NCI-H146 (cell line): Measurements from ENCODE around the gene PLAAT3.
A peak's percentile ranks its signal among the peaks of the same experiment; 100 is the strongest.
"Not testable (repeated sequence)": the region's sequence is repeated elsewhere in the genome, so short reads cannot be mapped to it uniquely, and the experiment has no call there.

Experiments used
- DNase-seq: peaks from one replicate; lab custom pipeline; 2025; lab: John Stamatoyannopoulos, UW

Gene PLAAT3

GRCh38 chr11:63567044-63567840 is 47.0 kb downstream of the PLAAT3 start:
- no peak for DNase-seq

- no peak for DNase-seq
These were observed 49.4 kb downstream of the PLAAT3 start for GRCh38 chr11:63564784-63565350.

DNA sequence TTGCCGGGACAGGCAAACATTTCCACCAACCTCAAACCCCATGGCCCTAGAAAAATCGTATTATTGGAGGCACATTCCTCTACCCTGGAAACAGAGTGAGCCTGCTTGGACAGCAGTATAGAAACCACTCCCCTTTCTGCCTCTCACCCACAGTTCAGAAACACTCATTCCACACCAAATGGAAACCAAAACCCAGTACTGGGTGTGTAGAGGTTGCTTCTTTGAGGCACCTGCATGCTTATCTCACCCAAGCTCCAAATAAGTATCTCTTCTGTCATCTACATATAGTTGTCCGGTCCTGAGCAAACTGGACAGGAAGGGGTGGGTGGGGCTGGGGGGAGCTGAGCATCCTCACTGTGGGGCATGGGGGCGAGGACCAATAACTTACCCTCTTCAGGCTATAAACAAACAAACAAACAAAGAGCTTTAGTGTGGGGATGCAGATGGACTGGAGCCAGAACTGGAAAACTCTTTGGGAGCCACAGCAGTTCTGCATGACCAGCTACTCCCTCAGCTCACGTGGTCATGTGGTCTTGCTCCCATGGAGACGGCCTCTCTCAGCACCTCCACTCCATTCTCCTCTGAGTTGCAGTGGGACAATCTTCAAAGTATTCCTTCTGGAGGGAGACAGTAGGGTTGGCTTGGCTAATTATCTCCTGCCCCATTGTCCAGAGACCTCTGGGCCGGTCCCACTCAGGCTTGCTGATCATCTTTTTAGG is 50.0 kb downstream of the PLAAT3 start:
- DNase-seq, result no peak

DNA sequence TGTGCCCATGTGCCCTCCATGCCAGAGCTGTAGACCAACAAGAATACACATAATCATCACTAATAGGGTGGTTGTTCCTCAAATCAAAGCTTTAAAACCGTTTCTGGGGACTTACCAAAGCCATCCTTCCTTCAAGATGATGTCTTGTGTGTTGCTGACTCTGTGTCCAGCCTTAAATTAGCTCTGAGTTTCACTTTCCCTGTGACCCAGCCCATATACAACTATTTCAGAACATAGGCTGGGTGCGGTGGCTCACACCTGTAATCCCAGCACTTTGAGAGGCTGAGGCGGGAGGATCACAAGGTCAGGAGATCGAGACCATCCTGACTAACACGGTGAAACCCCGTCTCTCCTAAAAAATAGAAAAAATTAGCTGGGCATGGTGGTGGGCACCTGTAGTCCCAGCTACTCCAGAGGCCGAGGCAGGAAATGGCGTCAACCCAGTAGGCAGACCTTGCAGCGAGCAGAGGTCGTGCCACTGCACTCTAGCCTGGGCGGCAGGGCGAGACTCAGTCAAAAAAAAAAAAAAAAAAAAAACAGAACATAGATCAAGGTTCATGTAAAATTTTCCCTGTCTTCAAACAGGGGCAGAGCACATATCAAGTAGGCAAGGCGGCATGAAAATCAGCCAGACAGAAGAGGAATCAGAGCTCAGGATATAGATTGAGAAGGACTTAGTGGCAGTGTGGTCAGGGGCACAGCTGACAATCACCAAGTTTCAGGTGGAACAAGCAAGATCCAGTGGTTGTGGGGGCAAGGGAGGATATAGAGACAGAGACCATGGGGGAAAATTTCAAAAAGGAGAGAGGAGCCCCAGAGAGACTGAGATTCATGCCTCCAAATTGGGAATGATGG is 50.8 kb downstream of the PLAAT3 start, which contains the start of gene PLAAT2:
PLAAT2 (minus strand) TSS at position 179 of the 855 bp plus-strand sequence; CDS start at position 124, 55 bp downstream.
- no peak for DNase-seq

GRCh38 chr11:63560506-63561180 is 53.6 kb downstream of the PLAAT3 start:
- no peak for DNase-seq

DNA sequence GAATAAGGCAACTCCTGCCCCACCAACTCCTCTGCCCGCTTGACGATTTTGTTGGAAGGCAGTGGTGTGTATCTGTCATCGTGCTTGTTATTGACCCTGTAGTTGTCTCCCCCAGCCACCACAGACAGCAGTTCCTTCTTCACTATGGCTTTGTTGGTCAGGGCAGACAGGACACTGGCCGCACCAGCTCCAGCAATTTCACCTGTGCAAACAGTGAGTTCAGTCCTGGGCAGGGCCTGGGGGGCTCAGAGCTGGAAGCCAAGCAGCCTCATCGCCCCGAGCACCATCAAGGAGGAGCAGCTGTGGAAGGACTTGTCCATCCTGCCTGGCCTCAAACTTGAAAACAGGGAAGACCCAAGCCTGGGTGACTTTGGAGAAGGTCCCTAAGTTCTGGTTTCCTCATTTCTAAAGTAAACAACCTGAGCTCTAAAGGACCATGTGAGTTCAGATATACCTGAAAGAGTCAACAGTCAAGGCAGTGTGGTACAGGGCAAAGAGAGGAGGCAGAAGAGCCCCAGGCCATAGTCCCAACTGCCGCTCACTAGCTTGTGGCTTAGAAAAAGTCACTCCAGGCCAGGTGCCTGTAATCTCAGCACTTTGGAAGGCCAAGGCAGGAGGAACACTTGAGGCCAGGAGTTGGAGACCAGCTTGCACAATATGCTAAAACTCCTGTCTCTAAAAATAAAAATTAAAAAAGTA is 55.6 kb downstream of the PLAAT3 start:
- peak; percentile 82 for DNase-seq

- DNase-seq, result peak; percentile 18
These were observed 56.7 kb downstream of the PLAAT3 start for GRCh38 chr11:63557570-63557969.

GRCh38 chr11:63556404-63557013 is 57.7 kb downstream of the PLAAT3 start:
- no peak for DNase-seq

GRCh38 chr11:63554877-63555223 is 59.4 kb downstream of the PLAAT3 start:
- DNase-seq, result no peak

- no peak for DNase-seq
These were observed 60.5 kb downstream of the PLAAT3 start for GRCh38 chr11:63553759-63554158.

DNA sequence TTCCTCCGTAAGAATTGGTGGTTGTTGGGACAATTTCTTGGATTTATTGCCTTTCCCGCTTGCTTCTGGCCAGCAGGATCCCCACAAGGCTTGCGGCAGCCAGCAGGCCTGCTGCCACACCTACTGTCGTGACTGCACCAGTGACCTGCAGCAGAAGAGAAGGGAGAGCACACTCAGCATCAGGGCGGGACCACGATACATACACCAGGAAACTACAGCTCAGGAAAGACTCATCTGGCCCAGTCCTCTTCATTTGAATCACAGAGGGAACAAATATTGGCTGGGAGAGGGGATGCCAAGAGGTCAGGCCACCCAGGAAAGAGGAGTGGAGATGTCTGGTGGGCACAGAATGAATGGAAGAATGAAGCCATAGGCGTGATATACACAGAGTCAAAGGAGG is 61.3 kb downstream of the PLAAT3 start:
- no peak for DNase-seq

GRCh38 chr11:63551889-63552266 is 62.4 kb downstream of the PLAAT3 start:
- no peak for DNase-seq

GRCh38 chr11:63551091-63551888 is 62.9 kb downstream of the PLAAT3 start:
- DNase-seq, result no peak

DNA sequence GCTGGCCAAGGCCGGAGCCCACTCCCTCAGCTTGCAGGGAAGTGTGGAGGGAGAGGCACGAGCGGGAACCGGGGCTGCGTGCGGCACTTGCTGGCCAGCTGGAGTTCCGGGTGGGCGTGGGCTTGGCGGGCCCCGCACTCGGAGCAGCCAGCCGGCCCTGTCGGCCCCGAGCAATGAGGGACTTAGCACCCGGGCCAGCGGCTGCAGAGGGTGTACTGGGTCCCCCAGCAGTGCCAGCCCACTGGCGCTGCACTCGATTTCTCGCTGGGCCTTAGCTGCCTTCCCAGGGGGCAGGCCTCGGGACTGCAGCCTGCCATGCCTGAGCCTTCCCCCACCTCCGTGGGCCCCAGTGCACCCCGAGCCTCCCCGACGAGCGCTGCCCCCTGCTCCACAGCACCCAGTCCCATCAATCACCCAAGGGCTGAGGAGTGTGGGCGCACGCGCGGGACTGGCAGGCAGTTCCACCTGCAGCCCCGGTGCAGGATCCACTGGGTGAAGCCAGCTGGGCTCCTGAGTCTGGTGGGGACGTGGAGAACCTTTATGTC is 64.0 kb downstream of the PLAAT3 start:
- not testable (repeated sequence) for DNase-seq

DNA sequence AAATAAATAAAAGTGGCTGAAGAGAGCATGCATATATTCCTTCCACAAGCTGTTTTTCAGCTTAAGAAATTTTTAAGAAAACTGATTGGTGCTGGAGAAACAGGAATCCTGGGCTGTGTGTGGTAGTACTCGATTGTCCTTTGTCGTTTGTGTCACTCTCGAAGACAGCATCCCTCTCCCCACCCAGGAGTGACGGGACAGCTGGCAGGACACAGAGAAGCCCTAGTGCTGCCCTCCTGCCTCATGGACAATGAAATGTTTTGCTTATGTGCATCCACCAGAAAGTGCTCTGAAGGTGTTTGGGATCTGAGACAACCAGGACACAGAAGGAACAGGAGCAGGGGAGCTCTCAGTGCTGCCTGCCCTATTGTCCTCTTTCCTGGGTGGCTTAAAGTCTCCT is 64.8 kb downstream of the PLAAT3 start:
- no peak for DNase-seq

GRCh38 chr11:63548178-63548577 is 66.1 kb downstream of the PLAAT3 start:
- no peak for DNase-seq

DNA sequence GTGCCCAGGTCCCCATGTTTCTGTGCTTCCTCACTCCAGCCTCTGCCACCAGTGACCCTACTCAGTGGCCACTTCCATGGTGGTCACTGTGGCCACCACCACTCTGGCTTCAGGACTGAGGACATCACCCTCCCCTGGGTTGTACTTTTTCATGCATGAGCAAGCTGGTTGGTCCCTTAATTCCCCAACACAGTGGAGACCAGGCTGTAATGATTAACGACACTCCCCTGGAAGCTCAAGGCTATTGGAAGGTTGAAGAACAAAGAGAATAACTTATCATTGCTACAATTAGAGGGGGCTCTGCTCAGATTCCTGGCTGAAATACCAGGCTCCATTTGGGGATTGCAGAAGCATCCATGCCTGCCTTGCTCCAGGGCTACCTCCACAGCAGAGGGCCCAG is 67.2 kb downstream of the PLAAT3 start:
- DNase-seq, result no peak

GRCh38 chr11:63543711-63544110 is 70.5 kb downstream of the PLAAT3 start:
- no peak for DNase-seq

DNA sequence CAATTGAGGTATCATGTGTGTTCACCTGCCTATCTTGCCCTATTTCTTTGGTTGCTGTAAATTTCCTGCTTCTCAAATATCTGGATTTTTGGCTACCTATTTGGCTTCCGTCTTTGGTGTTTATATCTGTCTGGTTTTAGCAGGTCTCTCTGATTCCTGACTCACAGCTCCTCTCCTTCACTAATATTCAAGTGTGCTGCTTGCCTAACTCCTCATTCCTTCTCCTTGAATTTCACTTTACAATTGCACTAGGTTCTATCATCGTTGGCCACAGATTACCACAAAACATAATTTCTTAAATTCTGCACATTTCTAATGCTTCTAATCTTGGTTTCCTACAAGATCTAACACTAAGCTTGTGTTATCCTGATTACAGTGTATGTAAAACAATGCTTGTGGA is 71.7 kb downstream of the PLAAT3 start:
- not testable (repeated sequence) for DNase-seq
